ENCODE data around the gene WDR44. TPM values are rescaled to one million over a fixed set of nuclear protein-coding genes. Genes with fewer than 3 reads are reported as not detected.
A peak's percentile ranks its signal among the peaks of the same experiment; 100 is the strongest.

WDR44 gene
- total RNA-seq, 1 experiment from 2014 or later, result 10.9 TPM

DNA sequence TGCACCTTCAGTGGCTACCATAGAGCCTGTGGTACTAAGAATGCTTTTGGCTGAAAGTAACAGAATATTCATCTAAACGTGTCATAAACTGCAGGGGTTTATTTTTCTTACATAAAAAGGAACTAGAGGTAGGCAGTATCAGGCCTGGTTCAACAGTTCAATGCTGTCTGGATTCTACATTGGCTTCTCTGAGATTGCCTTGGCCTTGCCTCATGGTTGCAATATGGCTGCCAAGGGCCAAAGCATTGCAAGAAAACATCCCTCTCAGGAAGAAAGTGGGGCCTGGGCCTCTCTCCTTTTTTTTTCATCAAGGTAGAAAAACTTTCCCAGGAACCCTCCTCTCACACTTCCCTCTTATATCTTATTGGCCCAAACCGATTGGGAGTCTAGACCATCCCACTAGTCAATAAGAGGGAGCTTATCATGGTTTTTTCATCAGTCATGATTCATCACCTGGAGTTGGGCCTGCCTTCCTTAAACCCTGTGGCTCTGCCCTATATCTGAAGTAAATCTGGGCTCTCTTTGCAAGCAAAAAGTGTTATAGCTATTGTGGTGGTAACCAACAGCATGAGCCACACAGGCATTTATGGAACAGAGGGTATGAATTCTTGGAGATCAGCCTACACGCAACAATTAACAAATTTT is 147.9 kb downstream of the WDR44 start:
- Histone ChIP-seq H3K4me1 (ENCODE audit: low read length) (peaks cover 16% of the 10 kb centered on the region), H3K9me3 (ENCODE audit: low read length) (no peaks in the 10 kb centered on the region), H3K9ac (ENCODE audit: low read length) (no peak overlapping the region), H3K9me2 (replicated peaks; ENCODE audit: insufficient read depth, low read length) (no peaks in the 10 kb centered on the region), H3K4me2 (ENCODE audit: low read depth, low read length, poor library complexity, severe bottlenecking) (no peak overlapping the region), H4K20me1 (ENCODE audit: insufficient read depth, low read depth, low read length) (no peaks in the 10 kb centered on the region), H2AFZ (ENCODE audit: low read length) (no peak overlapping the region), H3K4me3 (ENCODE audit: low read length) (no peak overlapping the region), H3K79me2 (ENCODE audit: low read length) (peaks cover 25% of the 10 kb centered on the region), H3K27me3 (ENCODE audit: low read length) (no peaks in the 10 kb centered on the region), H3K27ac (ENCODE audit: low read length) (no peak overlapping the region), H3K36me3 (ENCODE audit: insufficient read depth, low read length) (no peaks in the 10 kb centered on the region)
- no peak for DNase-seq

DNA sequence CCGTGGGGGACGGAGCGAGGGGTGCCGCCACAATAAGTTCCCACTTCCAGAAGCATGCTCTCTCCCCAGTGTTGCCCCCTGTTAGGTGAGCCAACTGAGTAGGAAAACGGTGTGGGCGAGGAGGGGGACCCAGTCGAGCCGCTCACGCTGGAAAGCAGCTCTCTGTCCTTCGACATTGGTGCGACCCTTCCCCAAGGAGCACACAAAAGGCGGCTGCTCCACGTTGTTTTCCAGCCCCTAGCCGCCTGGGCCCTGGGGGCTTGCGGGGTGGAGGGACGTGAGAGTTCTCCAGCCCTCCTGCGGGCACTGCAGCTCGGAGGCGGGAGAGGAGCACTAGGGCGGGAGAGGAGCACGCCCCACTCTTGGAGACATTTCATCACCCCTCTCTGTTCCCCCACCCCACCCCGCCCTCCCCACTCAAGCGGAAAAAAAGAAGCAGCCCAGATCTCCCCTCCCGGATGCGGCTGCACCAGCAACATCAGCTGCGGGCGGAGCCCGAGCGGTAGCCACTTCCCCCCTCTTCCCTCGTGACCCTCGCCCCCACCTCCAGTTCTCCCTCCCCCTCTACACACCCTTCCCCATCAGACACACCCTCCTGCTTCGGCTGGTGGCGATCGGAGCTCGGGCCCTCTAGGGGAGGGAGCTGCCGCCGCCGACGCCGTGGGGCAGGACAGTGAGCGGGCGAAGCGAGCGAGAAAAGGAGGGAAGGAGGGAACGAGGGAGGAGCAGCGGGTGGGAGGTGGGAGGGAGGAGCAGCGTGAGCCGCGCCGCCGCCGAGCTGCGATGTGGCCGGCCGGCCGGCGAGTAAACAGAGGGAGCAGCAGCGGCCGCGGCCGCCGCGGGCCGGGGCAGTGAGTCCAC is 149.4 kb downstream of the WDR44 start, which contains the start of gene DOCK11:
TSS of gene DOCK11 (plus strand) at position 755 of the 861 bp plus-strand sequence. CDS start 157 bp downstream, outside the sequence.
- Histone ChIP-seq H3K9me2 (replicated peaks; ENCODE audit: insufficient read depth, low read length) (no peaks in the 10 kb centered on the region), H2AFZ (ENCODE audit: low read length) (no peak within 1 kb of the TSS), H3K4me2 (ENCODE audit: low read depth, low read length, poor library complexity, severe bottlenecking) (peak within 1 kb of the TSS; percentile 72), H3K27me3 (ENCODE audit: low read length) (no peaks in the 10 kb centered on the region), H4K20me1 (ENCODE audit: insufficient read depth, low read depth, low read length) (no peaks in the 10 kb centered on the region), H3K9me3 (ENCODE audit: low read length) (no peaks in the 10 kb centered on the region), H3K4me1 (ENCODE audit: low read length) (peaks cover 16% of the 10 kb centered on the region), H3K9ac (ENCODE audit: low read length) (peak within 1 kb of the TSS; percentile 82), H3K36me3 (ENCODE audit: insufficient read depth, low read length) (no peaks in the 10 kb centered on the region), H3K4me3 (ENCODE audit: low read length) (peak within 1 kb of the TSS; percentile 82), H3K27ac (ENCODE audit: low read length) (peak within 1 kb of the TSS; percentile 53), H3K79me2 (ENCODE audit: low read length) (peaks cover 36% of the 10 kb centered on the region)
- peak; percentile 91 for DNase-seq

DNA sequence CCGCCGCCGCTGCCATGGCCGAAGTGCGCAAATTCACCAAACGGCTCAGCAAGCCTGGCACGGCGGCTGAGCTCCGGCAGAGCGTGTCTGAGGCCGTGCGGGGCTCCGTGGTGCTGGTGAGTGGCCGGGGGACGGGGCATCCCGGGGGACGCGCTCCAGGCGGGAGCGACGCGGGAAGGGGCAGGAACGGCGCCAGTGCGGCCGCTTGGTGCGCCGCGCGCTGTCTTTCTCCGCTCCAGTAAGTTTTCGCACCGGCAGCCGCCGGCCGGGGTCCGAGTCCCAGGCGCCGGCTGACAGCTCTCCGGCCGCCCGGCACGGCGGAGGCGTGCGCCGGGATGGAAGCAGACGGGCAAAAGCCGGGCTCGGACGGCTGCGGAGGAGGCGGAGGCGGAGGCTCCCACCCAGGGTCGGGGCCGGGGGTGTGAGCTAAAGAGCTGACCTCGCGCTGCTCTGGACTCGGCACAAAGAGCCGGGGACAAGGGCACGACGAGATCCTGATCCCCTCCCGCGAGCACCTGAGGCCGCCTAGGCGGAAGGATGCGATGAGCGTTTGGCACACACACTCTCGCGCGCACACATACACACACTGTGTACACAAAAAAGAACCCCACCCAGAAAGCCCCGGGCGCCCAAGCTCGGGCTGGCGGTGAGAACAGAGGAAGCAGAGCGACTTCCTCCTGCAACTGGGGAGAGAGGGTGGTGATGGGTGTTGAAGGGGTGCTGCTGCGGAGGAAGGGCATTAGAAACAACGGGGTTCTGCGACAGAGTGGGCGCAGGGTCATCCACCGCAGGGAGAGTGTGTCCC is 150.3 kb downstream of the WDR44 start:
- H3K79me2 ChIP-seq (ENCODE audit: low read length), result peaks cover 36% of the 10 kb centered on the region
- no peaks in the 10 kb centered on the region for H3K36me3 ChIP-seq (ENCODE audit: insufficient read depth, low read length)
- no peak overlapping the region for H2AFZ ChIP-seq (ENCODE audit: low read length)
- H3K4me1 ChIP-seq (ENCODE audit: low read length), result peaks cover 16% of the 10 kb centered on the region
- H3K4me2 ChIP-seq (ENCODE audit: low read depth, low read length, poor library complexity, severe bottlenecking), result peak overlapping the region; percentile 70
- peak overlapping the region; percentile 82 for H3K4me3 ChIP-seq (ENCODE audit: low read length)
- H3K27me3 ChIP-seq (ENCODE audit: low read length), result no peaks in the 10 kb centered on the region
- H3K9ac ChIP-seq (ENCODE audit: low read length), result peak overlapping the region; percentile 82
- no peaks in the 10 kb centered on the region for H4K20me1 ChIP-seq (ENCODE audit: insufficient read depth, low read depth, low read length)
- peak overlapping the region; percentile 45 for H3K27ac ChIP-seq (ENCODE audit: low read length)
- H3K9me3 ChIP-seq (ENCODE audit: low read length), result no peaks in the 10 kb centered on the region
- DNase-seq, result peak; percentile 90
- H3K9me2 ChIP-seq (replicated peaks; ENCODE audit: insufficient read depth, low read length), result no peaks in the 10 kb centered on the region

DNA sequence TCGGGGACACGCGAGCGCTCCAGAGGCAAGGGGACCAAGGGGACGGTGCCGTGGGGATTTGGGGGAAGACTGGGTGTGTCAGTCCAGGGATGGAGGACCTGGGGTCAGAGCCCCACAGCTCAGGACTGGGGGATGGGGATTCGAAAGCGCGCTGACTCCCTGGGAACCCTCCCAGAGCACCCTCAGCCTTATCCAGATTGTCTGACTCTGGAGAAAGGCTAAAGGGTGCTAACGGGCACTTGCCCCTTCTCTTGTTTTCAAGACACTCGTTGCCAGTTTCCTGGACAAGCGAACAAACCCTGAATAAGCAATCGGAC is 150.8 kb downstream of the WDR44 start:
- Histone ChIP-seq H3K9me2 (replicated peaks; ENCODE audit: insufficient read depth, low read length) (no peaks in the 10 kb centered on the region), H3K4me3 (ENCODE audit: low read length) (peak overlapping the region; percentile 82), H3K36me3 (ENCODE audit: insufficient read depth, low read length) (no peaks in the 10 kb centered on the region), H3K9ac (ENCODE audit: low read length) (peak overlapping the region; percentile 82), H3K79me2 (ENCODE audit: low read length) (peaks cover 42% of the 10 kb centered on the region), H3K4me1 (ENCODE audit: low read length) (peaks cover 21% of the 10 kb centered on the region), H4K20me1 (ENCODE audit: insufficient read depth, low read depth, low read length) (no peaks in the 10 kb centered on the region), H3K9me3 (ENCODE audit: low read length) (no peaks in the 10 kb centered on the region), H3K4me2 (ENCODE audit: low read depth, low read length, poor library complexity, severe bottlenecking) (peak overlapping the region; percentile 70), H2AFZ (ENCODE audit: low read length) (no peak overlapping the region), H3K27me3 (ENCODE audit: low read length) (no peaks in the 10 kb centered on the region), H3K27ac (ENCODE audit: low read length) (peak overlapping the region; percentile 45)
- DNase-seq, result no peak

GRCh38 chrX:118497180-118497818 is 151.4 kb downstream of the WDR44 start:
- DNase-seq, result no peak
- Histone ChIP-seq H3K9me3 (ENCODE audit: low read length) (no peaks in the 10 kb centered on the region), H3K9me2 (replicated peaks; ENCODE audit: insufficient read depth, low read length) (no peaks in the 10 kb centered on the region), H3K4me3 (ENCODE audit: low read length) (peak overlapping the region; percentile 82), H3K27me3 (ENCODE audit: low read length) (no peaks in the 10 kb centered on the region), H3K4me2 (ENCODE audit: low read depth, low read length, poor library complexity, severe bottlenecking) (peak overlapping the region; percentile 70), H3K9ac (ENCODE audit: low read length) (peak overlapping the region; percentile 82), H3K4me1 (ENCODE audit: low read length) (peaks cover 25% of the 10 kb centered on the region), H3K27ac (ENCODE audit: low read length) (peak overlapping the region; percentile 45), H2AFZ (ENCODE audit: low read length) (no peak overlapping the region), H3K79me2 (ENCODE audit: low read length) (peaks cover 47% of the 10 kb centered on the region), H3K36me3 (ENCODE audit: insufficient read depth, low read length) (no peaks in the 10 kb centered on the region), H4K20me1 (ENCODE audit: insufficient read depth, low read depth, low read length) (no peaks in the 10 kb centered on the region)

- H2AFZ ChIP-seq (ENCODE audit: low read length), result no peak overlapping the region
- H3K36me3 ChIP-seq (ENCODE audit: insufficient read depth, low read length), result no peaks in the 10 kb centered on the region
- H3K27ac ChIP-seq (ENCODE audit: low read length), result no peak overlapping the region
- no peaks in the 10 kb centered on the region for H3K9me3 ChIP-seq (ENCODE audit: low read length)
- H3K4me1 ChIP-seq (ENCODE audit: low read length), result peaks cover 25% of the 10 kb centered on the region
- peaks cover 58% of the 10 kb centered on the region for H3K79me2 ChIP-seq (ENCODE audit: low read length)
- no peak overlapping the region for H3K4me3 ChIP-seq (ENCODE audit: low read length)
- H4K20me1 ChIP-seq (ENCODE audit: insufficient read depth, low read depth, low read length), result no peaks in the 10 kb centered on the region
- no peaks in the 10 kb centered on the region for H3K9me2 ChIP-seq (replicated peaks; ENCODE audit: insufficient read depth, low read length)
- no peaks in the 10 kb centered on the region for H3K27me3 ChIP-seq (ENCODE audit: low read length)
- no peak for DNase-seq
- H3K9ac ChIP-seq (ENCODE audit: low read length), result no peak overlapping the region
- no peak overlapping the region for H3K4me2 ChIP-seq (ENCODE audit: low read depth, low read length, poor library complexity, severe bottlenecking)
Measured at GRCh38 chrX:118498351-118498750, 152.4 kb downstream of the WDR44 start.

DNA sequence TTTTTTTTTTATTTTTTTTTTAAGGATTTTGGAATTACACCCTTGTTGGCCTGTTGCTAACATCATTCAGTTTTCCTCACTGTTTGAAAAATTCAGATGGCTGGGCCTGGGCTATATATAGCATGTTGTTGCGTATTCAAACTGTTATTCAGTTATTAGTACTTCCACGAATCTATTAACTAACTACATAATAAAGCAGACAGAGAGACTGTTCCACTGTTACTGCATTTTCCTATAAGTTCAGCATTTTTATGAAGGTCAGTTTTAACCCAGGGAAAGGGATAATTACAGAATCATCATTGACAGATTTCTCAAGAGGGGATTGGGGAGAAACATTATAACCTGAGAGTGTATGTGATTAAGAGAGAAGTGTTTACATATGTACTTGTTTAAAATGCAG is 152.8 kb downstream of the WDR44 start:
- Histone ChIP-seq H2AFZ (ENCODE audit: low read length) (no peak overlapping the region), H3K27ac (ENCODE audit: low read length) (no peak overlapping the region), H3K9ac (ENCODE audit: low read length) (no peak overlapping the region), H3K27me3 (ENCODE audit: low read length) (no peaks in the 10 kb centered on the region), H3K4me3 (ENCODE audit: low read length) (no peak overlapping the region), H3K9me3 (ENCODE audit: low read length) (no peaks in the 10 kb centered on the region), H3K9me2 (replicated peaks; ENCODE audit: insufficient read depth, low read length) (no peaks in the 10 kb centered on the region), H4K20me1 (ENCODE audit: insufficient read depth, low read depth, low read length) (no peaks in the 10 kb centered on the region), H3K36me3 (ENCODE audit: insufficient read depth, low read length) (no peaks in the 10 kb centered on the region), H3K4me2 (ENCODE audit: low read depth, low read length, poor library complexity, severe bottlenecking) (no peak overlapping the region), H3K79me2 (ENCODE audit: low read length) (peaks cover 62% of the 10 kb centered on the region), H3K4me1 (ENCODE audit: low read length) (peaks cover 25% of the 10 kb centered on the region)
- DNase-seq, result no peak

Data from Karpas-422 (cell line).